A673 (cell line): ENCODE results near the gene OR4F17. TPM values are rescaled to one million over a fixed set of nuclear protein-coding genes. Genes with fewer than 3 reads are reported as not detected.
"Not testable (repeated sequence)": the region's sequence is repeated elsewhere in the genome, so short reads cannot be mapped to it uniquely, and the experiment has no call there.

Source experiments
- BruUV-seq: library from RNA; stranded (reverse); fragments of 400-500 nt; replicated peaks from 2 replicates; lab custom pipeline; 2021; lab: Mats Ljungman, UMichigan
- CTCF ChIA-PET: fragments of 300-600 bp; sonication (Branson Sonifier 250); formaldehyde crosslinking; loops from one replicate; lab custom pipeline; 2022; ENCODE audit warnings: antibody characterized with exemption; lab: Charles Lee
- POLR2A ChIA-PET: fragments of 300-600 bp; sonication (Branson Sonifier 250); formaldehyde crosslinking; loops from one replicate; lab custom pipeline; 2022; ENCODE audit warnings: antibody characterized with exemption; ENCODE audit not compliant: low non-redundant PET; lab: Charles Lee
- DNase-seq: peaks from one replicate; pipeline ENCODE4 v3.0.0-alpha.2; 2015; ENCODE audit warnings: low spot score
- H3K27ac ChIP-seq: fragments of 200-600 bp; sonication (generic); 2 replicates; pipeline ENCODE4 v1.5.1; 2016; ENCODE audit warnings: mixed run types, low read depth, mild to moderate bottlenecking, mixed read lengths, antibody characterized with exemption, low read length; ENCODE audit not compliant: poor library complexity, severe bottlenecking
- H3K27me3 ChIP-seq: fragments of 200-600 bp; sonication (generic); replicated peaks from 2 replicates; pipeline ENCODE4 v1.6.1; 2017; ENCODE audit warnings: mixed run types, low read depth, mild to moderate bottlenecking, mixed read lengths, antibody characterized with exemption, low read length; ENCODE audit not compliant: insufficient read depth, poor library complexity
- H3K36me3 ChIP-seq: fragments of 200-600 bp; sonication (generic); 2 replicates; pipeline ENCODE4 v1.6.1; 2016; ENCODE audit warnings: mixed run types, mild to moderate bottlenecking, mixed read lengths, antibody characterized with exemption, low read length; ENCODE audit not compliant: insufficient read depth, poor library complexity, severe bottlenecking
- H3K4me1 ChIP-seq: fragments of 200-600 bp; sonication (generic); 2 replicates; pipeline ENCODE4 v1.6.1; 2017; ENCODE audit warnings: mixed run types, mild to moderate bottlenecking, mixed read lengths, antibody characterized with exemption, low read length; ENCODE audit not compliant: insufficient read depth, poor library complexity, severe bottlenecking
- H3K4me3 ChIP-seq: fragments of 200-600 bp; sonication (generic); 2 replicates; pipeline ENCODE4 v1.5.1; 2016; ENCODE audit warnings: low read depth, mixed run types, mild to moderate bottlenecking, mixed read lengths, low read length; ENCODE audit not compliant: poor library complexity, severe bottlenecking
- H3K9me3 ChIP-seq: fragments of 200-600 bp; sonication (generic); 2 replicates; pipeline ENCODE4 v1.6.1; 2016; ENCODE audit warnings: mixed run types, low read depth, mild to moderate bottlenecking, mixed read lengths, antibody characterized with exemption, low read length; ENCODE audit not compliant: poor library complexity, severe bottlenecking
- intact Hi-C: fragments of 100-400 bp; cut with micrococcal nuclease; formaldehyde crosslinking; loops from one replicate; pipeline ENCODE4 v1.10.0; 2022; ENCODE audit not compliant: unreplicated experiment
- total RNA-seq: library from RNA; stranded (reverse); gene quantifications from 2 replicates; pipeline ENCODE4 v1.2.3, GENCODE V29; 2021

OR4F17 gene
- total RNA-seq, 1 experiment from 2014 or later, result not detected

DNA sequence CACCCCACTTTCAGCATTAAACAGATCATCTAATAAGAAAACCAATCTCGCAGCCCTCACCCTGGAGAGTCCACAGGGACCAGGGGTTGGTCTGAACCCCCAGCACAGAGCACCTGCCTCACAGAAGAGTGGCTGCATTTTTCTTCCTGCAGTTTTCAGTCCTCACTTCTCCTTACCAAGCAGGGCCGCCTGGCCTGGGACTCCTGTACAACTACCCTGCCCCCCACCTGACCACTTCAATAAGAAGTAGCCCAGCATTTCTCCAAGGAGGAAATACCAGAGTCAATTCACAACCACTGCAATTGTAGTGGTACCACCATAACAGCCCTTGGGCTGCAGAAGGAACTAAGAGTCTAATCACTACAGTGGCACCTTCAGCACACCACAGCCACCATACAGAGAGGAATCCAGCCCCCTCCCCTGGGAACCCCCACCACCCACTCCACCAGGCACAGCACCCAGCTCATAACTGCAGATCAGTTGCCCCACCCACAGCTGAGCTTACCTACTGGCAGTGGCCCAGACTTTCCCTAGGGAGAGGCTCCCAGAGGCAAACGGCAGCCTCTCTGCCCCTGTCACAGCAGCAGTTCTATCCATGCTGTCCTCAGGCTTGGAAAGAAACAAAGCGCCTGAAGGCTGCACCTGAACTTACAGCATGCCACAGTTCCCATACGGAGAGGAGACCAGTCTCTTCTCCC is 13.7 kb downstream of the OR4F17 start:
- H3K4me1 ChIP-seq, POLR2A ChIA-PET, DNase-seq, H3K36me3 ChIP-seq, H3K9me3 ChIP-seq, H3K27me3 ChIP-seq, H3K4me3 ChIP-seq, intact Hi-C loops, CTCF ChIA-PET, H3K27ac ChIP-seq, BruUV-seq: not testable (repeated sequence)

Other genes starting within 250 kb of the OR4F17 start
- gene PLPP2, start 184.3 kb downstream of the OR4F17 start, total RNA-seq, result 2.6 and 3.1 TPM in 2 replicates
- gene MIER2, start 237.7 kb downstream of the OR4F17 start, total RNA-seq, result 44.1 and 47.8 TPM in 2 replicates